ENCODE results near the gene SLC37A2. TPM values are rescaled to one million over a fixed set of nuclear protein-coding genes. Genes with fewer than 3 reads are reported as not detected.
A peak's percentile ranks its signal among the peaks of the same experiment; 100 is the strongest.

SLC37A2 gene
- total and polyA plus RNA-seq, 3 experiments from 2014 or later = 0.33 to 2.0 (median 1.5) TPM

DNA sequence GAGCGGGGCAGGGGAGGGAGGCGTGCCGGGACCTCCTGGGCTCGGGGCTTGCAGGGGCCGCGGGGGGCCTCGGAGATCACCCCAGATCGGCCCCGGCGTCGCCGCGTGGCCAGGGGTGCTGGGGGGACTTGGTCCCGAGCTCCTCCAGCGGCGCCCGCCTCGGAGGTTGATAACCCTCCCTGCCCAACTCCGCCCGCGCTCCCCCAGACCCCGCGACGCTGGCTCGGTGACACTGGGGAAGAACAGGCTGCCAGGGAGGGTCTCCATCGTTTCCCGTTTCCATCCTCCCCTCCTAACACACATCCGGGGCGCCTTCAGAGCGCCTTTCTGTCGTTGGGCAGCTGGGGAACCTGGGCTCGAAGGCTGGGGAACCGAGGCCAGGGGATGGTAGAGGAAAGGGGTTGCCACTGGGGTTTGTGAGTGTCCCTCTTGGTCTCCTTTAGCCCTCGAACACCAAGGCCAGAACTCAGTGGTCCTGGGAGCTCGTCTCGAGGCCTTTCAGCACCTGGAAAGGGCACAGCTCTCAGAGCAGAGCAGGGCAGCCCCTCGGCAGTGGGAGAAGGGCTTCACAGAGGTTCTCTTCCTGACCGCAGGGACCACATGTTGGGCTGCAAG is 431 bp downstream of the SLC37A2 start:
- Mint-ChIP-seq H3K9me3 (no peaks in the 10 kb centered on the region), H3K27me3 (peaks cover 22 to 59% of the 10 kb centered on the region in 2 donors), H3K4me3 (peak overlapping the region; percentile 55 to 96 (median 72)), H3K4me1 (peaks cover 0 to 15% (median 6%) of the 10 kb centered on the region in 3 donors), H3K36me3 (peaks cover 0 to 2% (median 0%) of the 10 kb centered on the region in 3 donors), H3K27ac (peak overlapping the region in 3 of 8 donors; percentile 46 to 75 (median 52))
- ChIA-PET CTCF (no interaction called here), POLR2A (no interaction called here)
- Histone ChIP-seq H3K27ac (ENCODE audit: low read depth, low read length) (no peak overlapping the region), H3K9me3 (ENCODE audit: low read length) (no peaks in the 10 kb centered on the region), H3K4me1 (ENCODE audit: insufficient read depth, low read length) (peaks cover 7% of the 10 kb centered on the region), H3K27me3 (ENCODE audit: insufficient read depth, low read length, poor library complexity, severe bottlenecking) (peaks cover 13% of the 10 kb centered on the region), H3K4me3 (ENCODE audit: low read length) (peak overlapping the region; percentile 46), H3K36me3 (ENCODE audit: insufficient read depth, low read length) (no peaks in the 10 kb centered on the region)
- peak in 2 of 5 donors; percentile 8 to 30 for DNase-seq

DNA sequence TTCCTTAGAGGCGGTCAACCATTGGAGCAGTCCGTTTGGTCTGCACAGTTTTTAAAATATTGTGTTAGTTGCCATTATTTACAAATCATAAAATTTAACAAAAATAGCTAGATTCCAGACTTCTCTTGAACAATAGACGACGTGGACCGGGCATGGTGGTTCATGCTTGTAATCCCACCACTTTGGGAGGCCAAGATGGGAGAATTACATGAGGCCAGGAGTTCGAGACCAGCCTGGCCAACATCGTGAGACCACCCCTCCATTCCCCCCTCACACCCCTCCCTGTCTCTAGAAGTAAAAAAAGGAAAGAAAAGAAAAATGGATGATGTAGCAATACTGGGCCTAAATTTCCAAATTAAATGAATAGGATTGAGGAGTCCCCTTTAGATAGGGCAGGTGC is 965 bp downstream of the SLC37A2 start:
- H3K4me1 Mint-ChIP-seq = peaks cover 0 to 15% (median 6%) of the 10 kb centered on the region in 3 donors
- peak overlapping the region; percentile 55 to 96 (median 71) for H3K4me3 Mint-ChIP-seq
- Histone ChIP-seq H3K27ac (ENCODE audit: low read depth, low read length) (no peak overlapping the region), H3K4me3 (ENCODE audit: low read length) (peak overlapping the region; percentile 46), H3K27me3 (ENCODE audit: insufficient read depth, low read length, poor library complexity, severe bottlenecking) (peaks cover 13% of the 10 kb centered on the region), H3K36me3 (ENCODE audit: insufficient read depth, low read length) (no peaks in the 10 kb centered on the region), H3K4me1 (ENCODE audit: insufficient read depth, low read length) (peaks cover 7% of the 10 kb centered on the region), H3K9me3 (ENCODE audit: low read length) (no peaks in the 10 kb centered on the region)
- no peaks in the 10 kb centered on the region for H3K9me3 Mint-ChIP-seq
- peaks cover 22 to 64% of the 10 kb centered on the region in 2 donors for H3K27me3 Mint-ChIP-seq
- ChIA-PET CTCF (no interaction called here), POLR2A (no interaction called here)
- H3K36me3 Mint-ChIP-seq = peaks cover 0 to 2% (median 0%) of the 10 kb centered on the region in 3 donors
- H3K27ac Mint-ChIP-seq = peak overlapping the region in 2 of 8 donors; percentile 52 to 75
- no peak for DNase-seq

GRCh38 chr11:125068368-125068767 is 5.3 kb downstream of the SLC37A2 start:
- H3K9me3 Mint-ChIP-seq = no peaks in the 10 kb centered on the region
- no peak overlapping the region for H3K27ac ChIP-seq (ENCODE audit: low read depth, low read length)
- H3K36me3 ChIP-seq (ENCODE audit: insufficient read depth, low read length) = no peaks in the 10 kb centered on the region
- peaks cover 17 to 75% of the 10 kb centered on the region in 2 donors for H3K27me3 Mint-ChIP-seq
- peaks cover 13% of the 10 kb centered on the region for H3K27me3 ChIP-seq (ENCODE audit: insufficient read depth, low read length, poor library complexity, severe bottlenecking)
- ChIA-PET CTCF (interaction anchor here (1.0 kb wide), 1 partner anchor 74 kb away, joined by 3 read pairs; no protein-coding TSS in a partner anchor), POLR2A (no interaction called here)
- no peaks in the 10 kb centered on the region for H3K36me3 Mint-ChIP-seq
- H3K4me3 Mint-ChIP-seq = no peak overlapping the region
- H3K27ac Mint-ChIP-seq = no peak overlapping the region
- no peaks in the 10 kb centered on the region for H3K9me3 ChIP-seq (ENCODE audit: low read length)
- H3K4me1 ChIP-seq (ENCODE audit: insufficient read depth, low read length) = peaks cover 7% of the 10 kb centered on the region
- DNase-seq = no peak
- no peak overlapping the region for H3K4me3 ChIP-seq (ENCODE audit: low read length)
- H3K4me1 Mint-ChIP-seq = peaks cover 5 to 22% (median 8%) of the 10 kb centered on the region in 3 donors

GRCh38 chr11:125069008-125069407 is 5.9 kb downstream of the SLC37A2 start:
- Mint-ChIP-seq H3K4me1 (peaks cover 5 to 17% (median 8%) of the 10 kb centered on the region in 3 donors), H3K27me3 (peaks cover 14 to 74% of the 10 kb centered on the region in 2 donors), H3K9me3 (no peaks in the 10 kb centered on the region), H3K36me3 (no peaks in the 10 kb centered on the region), H3K27ac (no peak overlapping the region), H3K4me3 (no peak overlapping the region)
- H3K9me3 ChIP-seq (ENCODE audit: low read length) = no peaks in the 10 kb centered on the region
- DNase-seq = no peak
- H3K4me3 ChIP-seq (ENCODE audit: low read length) = no peak overlapping the region
- peaks cover 1% of the 10 kb centered on the region for H3K4me1 ChIP-seq (ENCODE audit: insufficient read depth, low read length)
- H3K27ac ChIP-seq (ENCODE audit: low read depth, low read length) = no peak overlapping the region
- ChIA-PET POLR2A (no interaction called here), CTCF (interaction anchor here (1.0 kb wide), 1 partner anchor 73 kb away, joined by 3 read pairs; no protein-coding TSS in a partner anchor)
- H3K27me3 ChIP-seq (ENCODE audit: insufficient read depth, low read length, poor library complexity, severe bottlenecking) = peaks cover 8% of the 10 kb centered on the region
- H3K36me3 ChIP-seq (ENCODE audit: insufficient read depth, low read length) = no peaks in the 10 kb centered on the region

DNA sequence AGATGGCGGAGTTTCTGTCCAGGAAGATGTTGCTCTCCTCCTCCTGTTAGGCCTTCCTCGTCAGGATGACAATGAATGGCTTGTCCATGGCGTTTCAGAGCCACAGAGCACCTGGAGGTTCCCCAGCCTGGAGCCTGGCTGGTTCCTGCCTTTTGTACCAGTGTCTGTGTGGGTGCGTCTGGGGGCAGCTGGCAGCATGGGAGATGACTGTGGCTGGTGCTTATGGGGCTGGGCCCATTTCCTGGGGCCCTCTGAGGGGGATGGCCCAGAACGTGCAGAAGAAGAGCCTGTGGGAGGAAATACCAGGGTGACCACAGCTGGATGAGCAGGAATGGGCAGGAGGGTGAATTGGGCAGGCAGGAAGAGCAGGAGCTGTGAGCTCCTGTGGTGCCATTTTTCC is 6.7 kb downstream of the SLC37A2 start:
- H3K27me3 ChIP-seq (ENCODE audit: insufficient read depth, low read length, poor library complexity, severe bottlenecking) = peaks cover 6% of the 10 kb centered on the region
- Mint-ChIP-seq H3K27me3 (peaks cover 16 to 71% of the 10 kb centered on the region in 2 donors), H3K36me3 (no peaks in the 10 kb centered on the region), H3K27ac (no peak overlapping the region), H3K4me3 (no peak overlapping the region), H3K4me1 (peaks cover 4 to 13% (median 8%) of the 10 kb centered on the region in 3 donors), H3K9me3 (no peaks in the 10 kb centered on the region)
- H3K4me3 ChIP-seq (ENCODE audit: low read length) = no peak overlapping the region
- no peak overlapping the region for H3K27ac ChIP-seq (ENCODE audit: low read depth, low read length)
- POLR2A ChIA-PET = no interaction called here
- DNase-seq = no peak
- H3K4me1 ChIP-seq (ENCODE audit: insufficient read depth, low read length) = no peaks in the 10 kb centered on the region
- CTCF ChIA-PET = no interaction called here
- H3K9me3 ChIP-seq (ENCODE audit: low read length) = no peaks in the 10 kb centered on the region
- no peaks in the 10 kb centered on the region for H3K36me3 ChIP-seq (ENCODE audit: insufficient read depth, low read length)

DNA sequence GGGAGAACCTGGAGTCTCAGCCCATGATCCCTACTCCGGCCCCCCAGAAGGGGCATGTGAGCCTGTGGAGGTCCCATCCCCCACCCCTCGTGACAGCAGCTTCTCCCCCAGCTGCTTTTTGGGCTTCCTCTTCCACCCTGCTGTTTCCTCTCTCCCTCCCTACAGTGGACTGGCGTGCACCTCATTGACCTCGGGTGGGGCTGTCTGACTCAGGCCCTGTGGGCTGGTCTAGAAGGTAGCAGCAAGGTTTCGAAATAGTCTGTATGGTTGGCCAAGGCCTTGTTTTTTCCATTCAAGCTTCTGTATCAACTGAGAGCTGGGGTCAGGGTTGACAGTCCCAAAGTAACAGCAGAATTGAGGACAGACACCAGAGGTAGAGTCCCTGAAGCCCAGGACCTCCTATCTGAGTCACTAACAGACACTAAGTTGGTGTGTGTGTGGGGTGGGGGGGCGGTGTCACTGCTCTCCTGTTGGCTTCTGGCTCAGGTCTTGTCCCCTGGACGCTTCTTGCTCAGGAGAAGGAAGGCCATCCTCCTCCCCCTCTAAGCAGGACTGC is 7.7 kb downstream of the SLC37A2 start:
- Mint-ChIP-seq H3K4me1 (peaks cover 4 to 13% (median 8%) of the 10 kb centered on the region in 3 donors), H3K36me3 (no peaks in the 10 kb centered on the region), H3K27ac (peak overlapping the region in 2 of 8 donors; percentile 4 to 47), H3K4me3 (no peak overlapping the region), H3K27me3 (peaks cover 13 to 65% of the 10 kb centered on the region in 2 donors), H3K9me3 (no peaks in the 10 kb centered on the region)
- H3K4me1 ChIP-seq (ENCODE audit: insufficient read depth, low read length) = no peaks in the 10 kb centered on the region
- no peaks in the 10 kb centered on the region for H3K36me3 ChIP-seq (ENCODE audit: insufficient read depth, low read length)
- H3K27me3 ChIP-seq (ENCODE audit: insufficient read depth, low read length, poor library complexity, severe bottlenecking) = peaks cover 3% of the 10 kb centered on the region
- ChIA-PET CTCF (no interaction called here), POLR2A (no interaction called here)
- no peak for DNase-seq
- H3K4me3 ChIP-seq (ENCODE audit: low read length) = no peak overlapping the region
- peak overlapping the region; percentile 24 for H3K27ac ChIP-seq (ENCODE audit: low read depth, low read length)
- H3K9me3 ChIP-seq (ENCODE audit: low read length) = no peaks in the 10 kb centered on the region

- Mint-ChIP-seq H3K4me3 (no peak overlapping the region), H3K9me3 (no peaks in the 10 kb centered on the region), H3K4me1 (peaks cover 4 to 13% (median 8%) of the 10 kb centered on the region in 3 donors), H3K27me3 (peaks cover 9 to 59% of the 10 kb centered on the region in 2 donors), H3K36me3 (no peaks in the 10 kb centered on the region), H3K27ac (peak overlapping the region in 2 of 8 donors; percentile 3 to 5)
- no peak overlapping the region for H3K4me3 ChIP-seq (ENCODE audit: low read length)
- H3K9me3 ChIP-seq (ENCODE audit: low read length) = no peaks in the 10 kb centered on the region
- ChIA-PET POLR2A (no interaction called here), CTCF (no interaction called here)
- no peak for DNase-seq
- no peaks in the 10 kb centered on the region for H3K4me1 ChIP-seq (ENCODE audit: insufficient read depth, low read length)
- no peaks in the 10 kb centered on the region for H3K27me3 ChIP-seq (ENCODE audit: insufficient read depth, low read length, poor library complexity, severe bottlenecking)
- H3K27ac ChIP-seq (ENCODE audit: low read depth, low read length) = peak overlapping the region; percentile 24
- H3K36me3 ChIP-seq (ENCODE audit: insufficient read depth, low read length) = no peaks in the 10 kb centered on the region
Measured at GRCh38 chr11:125071435-125071834, 8.3 kb downstream of the SLC37A2 start.

GRCh38 chr11:125071846-125072217 is 8.7 kb downstream of the SLC37A2 start:
- Mint-ChIP-seq H3K9me3 (no peaks in the 10 kb centered on the region), H3K36me3 (no peaks in the 10 kb centered on the region), H3K27me3 (peaks cover 11 to 61% of the 10 kb centered on the region in 2 donors), H3K27ac (no peak overlapping the region), H3K4me1 (peaks cover 4 to 13% (median 8%) of the 10 kb centered on the region in 3 donors), H3K4me3 (no peak overlapping the region)
- Histone ChIP-seq H3K4me3 (ENCODE audit: low read length) (no peak overlapping the region), H3K27ac (ENCODE audit: low read depth, low read length) (no peak overlapping the region), H3K4me1 (ENCODE audit: insufficient read depth, low read length) (no peaks in the 10 kb centered on the region), H3K27me3 (ENCODE audit: insufficient read depth, low read length, poor library complexity, severe bottlenecking) (no peaks in the 10 kb centered on the region), H3K36me3 (ENCODE audit: insufficient read depth, low read length) (no peaks in the 10 kb centered on the region), H3K9me3 (ENCODE audit: low read length) (no peaks in the 10 kb centered on the region)
- CTCF ChIA-PET = no interaction called here
- POLR2A ChIA-PET = no interaction called here
- DNase-seq = no peak
